Ovary (tissue), 9 donors: Measurements from ENCODE around the gene CNTRL. TPM values are rescaled to one million over a fixed set of nuclear protein-coding genes. Genes with fewer than 3 reads are reported as not detected.

Source experiments
- DNase-seq, 5 donors: peaks; one replicate each; pipeline ENCODE4 v3.0.0-alpha.2; 2019 to 2020
- H3K27ac ChIP-seq, 2 donors: fragments of 200-600 bp; one replicate each; pipeline versions ENCODE4 v1.5.1 to v1.8.0; 2019 to 2022
- H3K27me3 ChIP-seq: fragments of 200-600 bp; one replicate; pipeline ENCODE4 v1.8.0; 2022
- H3K36me3 ChIP-seq: fragments of 200-600 bp; sonication (generic); one replicate; pipeline ENCODE4 v1.5.1; 2019
- H3K4me1 ChIP-seq: one replicate; pipeline ENCODE4 v1.8.1; 2013; ENCODE audit warnings: mild to moderate bottlenecking, moderate library complexity; ENCODE audit not compliant: insufficient read depth
- H3K4me3 ChIP-seq: fragments of 200-600 bp; sonication (generic); one replicate; pipeline ENCODE4 v1.5.1; 2017
- H3K9me3 ChIP-seq, 2 donors: fragments of 200-600 bp in 1 of 2; sonication (generic) in 1 of 2; one replicate each; pipeline versions ENCODE4 v1.5.1 to v1.8.1; 2013 to 2019; ENCODE audit warnings: mild to moderate bottlenecking in 1 of 2, moderate library complexity in 1 of 2
- EP300 ChIP-seq: sonication (generic); formaldehyde crosslinking; IDR thresholded peaks from one replicate; pipeline ENCODE4 v1.6.1; 2017; ENCODE audit warnings: antibody characterized with exemption
- POLR2A ChIP-seq: fragments of 450-650 bp; IDR thresholded peaks from one replicate; pipeline ENCODE4 v1.6.1; 2017; ENCODE audit warnings: antibody characterized with exemption, mild to moderate bottlenecking, moderate library complexity
- WGBS, 3 donors: extraction: QIAGEN DNeasy Blood & Tissue Kit in 1 of 3; methylation state at CpG; one replicate each; pipeline versions ENCODE4 v1.1.5 to v1.1.7; 2013 to 2017; 5-methylcytosine and 5-hydroxymethylcytosine counted together
- intact Hi-C, 4 donors: fragments of 100-400 bp; cut with DNase I; formaldehyde crosslinking; loops; one replicate each; pipeline versions ENCODE4 v1.11.0 to v1.15.1; 2022 to 2023
- polyA plus RNA-seq, 2 donors: library from polyadenylated mRNA; stranded (reverse); fragments of 200-250 nt in 1 of 2; fragments of 350-450 nt in 1 of 2; fragmentation: Illumina TruSeq in 1 of 2; extraction: RNeasy Lipid Tissue Mini Kit (QIAGEN cat#74804) in 1 of 2; gene quantifications; one replicate each; pipeline ENCODE4 v1.2.3, GENCODE V29; 2013 to 2014
- total RNA-seq, 7 donors: library from RNA; depleted of rRNA in 2 of 7; stranded (reverse); fragments of >200 nt in 2 of 7; fragmentation: NEBNext Ultra II Directional in 3 of 7; extraction: Animal tissue kit (Norgen Biotek cat#: 25700) in 3 of 7; gene quantifications; one replicate each; pipeline versions ENCODE4 v1.1.0 to v1.2.4, GENCODE V29; 2016 to 2023
- TF ChIP-seq, protein P1 (sequence below), 3 donors: fragments of 450-650 bp in 2 of 3; fragments of 200-600 bp in 1 of 3; IDR thresholded peaks; one replicate each; pipeline versions ENCODE4 v1.5.1 to v1.8.0; 2016 to 2022; ENCODE audit warnings: antibody characterized with exemption in 3 of 3, mild to moderate bottlenecking in 1 of 3
- donor health status: DM: no; HTN: no; CAD: no; lungs with moderate emphysema.
- donor health status: DM: no; HTN: no; CAD: no.
- donor health status: Bipolar disorder and iron deficiency.
- donor health status: DM: yes; HTN: yes; CAD: no.
- donor health status: DM: no; HTN: no; CAD: no.
- donor health status: DM: yes; HTN: yes; CAD: no.

CNTRL gene
- total and polyA plus RNA-seq, 9 donors: 10.0 to 27.2 (median 19.0) TPM

DNA sequence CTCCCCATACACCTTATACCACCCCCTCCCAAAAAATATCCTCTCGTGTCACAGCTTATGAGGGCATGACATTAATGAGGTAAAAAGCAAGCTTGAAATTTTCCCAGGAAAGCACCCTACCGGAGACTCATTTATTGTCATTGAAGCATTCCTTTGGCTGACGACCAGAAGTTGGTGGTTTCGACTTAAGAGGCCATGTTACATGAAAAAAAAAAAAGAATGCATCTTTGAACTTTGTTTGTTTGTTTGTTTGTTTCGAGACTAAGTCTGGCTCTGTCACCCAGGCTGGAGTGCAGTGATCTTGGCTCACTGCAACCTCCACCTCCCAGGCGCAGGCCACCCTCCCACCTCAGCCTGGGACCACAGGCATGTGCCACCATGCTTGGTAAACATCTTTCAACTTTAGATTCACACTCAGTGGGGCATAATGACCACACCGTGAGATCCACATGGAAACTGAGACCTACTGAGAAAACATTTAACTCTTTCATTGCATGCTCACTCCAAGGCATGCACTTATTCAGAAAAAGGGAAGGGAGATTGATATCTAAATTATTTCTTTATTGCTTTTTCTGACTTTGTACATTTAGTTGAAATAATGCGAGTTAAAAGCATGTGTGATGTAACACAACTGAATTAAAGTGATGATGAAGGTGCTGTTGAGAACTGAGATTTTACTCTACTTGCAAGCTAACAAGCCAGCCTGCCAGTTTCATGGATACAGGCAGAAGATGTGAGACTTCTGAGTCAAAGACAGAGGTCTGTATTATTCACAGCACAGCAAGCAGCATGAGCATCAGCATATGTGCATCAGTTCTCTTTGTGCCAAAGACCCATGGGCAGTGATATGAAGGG lies 132.0 kb downstream of the CNTRL start:
- intact Hi-C loops: no loop called here
- H3K9me3 ChIP-seq: no peaks in the 10 kb centered on the region
- DNase-seq: no peak
- H3K36me3 ChIP-seq: no peaks in the 10 kb centered on the region
- H3K27me3 ChIP-seq: no peaks in the 10 kb centered on the region
- no peaks in the 10 kb centered on the region for H3K4me1 ChIP-seq
- no peak overlapping the region for H3K27ac ChIP-seq
- H3K4me3 ChIP-seq: no peak overlapping the region
- TF ChIP-seq, protein P1, sequence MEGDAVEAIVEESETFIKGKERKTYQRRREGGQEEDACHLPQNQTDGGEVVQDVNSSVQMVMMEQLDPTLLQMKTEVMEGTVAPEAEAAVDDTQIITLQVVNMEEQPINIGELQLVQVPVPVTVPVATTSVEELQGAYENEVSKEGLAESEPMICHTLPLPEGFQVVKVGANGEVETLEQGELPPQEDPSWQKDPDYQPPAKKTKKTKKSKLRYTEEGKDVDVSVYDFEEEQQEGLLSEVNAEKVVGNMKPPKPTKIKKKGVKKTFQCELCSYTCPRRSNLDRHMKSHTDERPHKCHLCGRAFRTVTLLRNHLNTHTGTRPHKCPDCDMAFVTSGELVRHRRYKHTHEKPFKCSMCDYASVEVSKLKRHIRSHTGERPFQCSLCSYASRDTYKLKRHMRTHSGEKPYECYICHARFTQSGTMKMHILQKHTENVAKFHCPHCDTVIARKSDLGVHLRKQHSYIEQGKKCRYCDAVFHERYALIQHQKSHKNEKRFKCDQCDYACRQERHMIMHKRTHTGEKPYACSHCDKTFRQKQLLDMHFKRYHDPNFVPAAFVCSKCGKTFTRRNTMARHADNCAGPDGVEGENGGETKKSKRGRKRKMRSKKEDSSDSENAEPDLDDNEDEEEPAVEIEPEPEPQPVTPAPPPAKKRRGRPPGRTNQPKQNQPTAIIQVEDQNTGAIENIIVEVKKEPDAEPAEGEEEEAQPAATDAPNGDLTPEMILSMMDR (IDR thresholded peaks at IDR 0.05): no peak
- TF ChIP-seq EP300 (no peak), POLR2A (no peak)
- 51 to 55% (median 51%) methylated on average over 8 of the region's 8 CpGs for WGBS, 3 donors

DNA sequence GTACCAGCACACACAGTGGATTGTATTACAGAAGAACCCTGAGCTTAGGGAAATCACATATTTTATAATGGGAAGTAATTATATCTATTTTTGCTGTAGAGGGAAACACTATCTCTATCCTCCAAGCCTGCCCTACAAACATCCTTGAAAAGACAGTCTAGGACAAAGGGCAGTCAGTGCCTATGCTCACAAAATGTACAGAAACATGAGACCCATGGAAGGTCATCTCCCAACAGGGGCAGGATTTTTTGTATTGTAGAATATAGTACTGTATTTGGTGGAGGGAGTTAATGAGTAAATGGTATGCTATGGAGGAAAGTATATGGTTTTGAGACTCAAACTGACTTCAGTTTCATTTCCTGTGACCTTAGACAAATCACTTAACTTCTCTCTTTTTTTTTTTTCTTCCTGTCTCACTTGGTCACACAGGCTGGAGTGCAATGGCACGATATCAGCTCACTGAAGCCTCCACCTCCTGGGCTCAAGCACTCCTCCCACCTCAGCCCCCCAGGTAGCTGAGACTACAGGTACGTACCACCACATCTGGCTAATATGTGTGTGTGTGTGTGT lies 132.7 kb downstream of the CNTRL start:
- intact Hi-C loops: no loop called here
- H3K4me3 ChIP-seq: no peak overlapping the region
- no peaks in the 10 kb centered on the region for H3K9me3 ChIP-seq
- H3K27me3 ChIP-seq: no peaks in the 10 kb centered on the region
- TF ChIP-seq, protein P1 (IDR thresholded peaks at IDR 0.05): no peak
- TF ChIP-seq EP300: no peak
- TF ChIP-seq POLR2A: no peak
- WGBS, 3 donors: 82 to 97% (median 90%) methylated on average over 2 of the region's 2 CpGs
- no peak overlapping the region for H3K27ac ChIP-seq
- no peaks in the 10 kb centered on the region for H3K4me1 ChIP-seq
- no peak for DNase-seq
- no peaks in the 10 kb centered on the region for H3K36me3 ChIP-seq

DNA sequence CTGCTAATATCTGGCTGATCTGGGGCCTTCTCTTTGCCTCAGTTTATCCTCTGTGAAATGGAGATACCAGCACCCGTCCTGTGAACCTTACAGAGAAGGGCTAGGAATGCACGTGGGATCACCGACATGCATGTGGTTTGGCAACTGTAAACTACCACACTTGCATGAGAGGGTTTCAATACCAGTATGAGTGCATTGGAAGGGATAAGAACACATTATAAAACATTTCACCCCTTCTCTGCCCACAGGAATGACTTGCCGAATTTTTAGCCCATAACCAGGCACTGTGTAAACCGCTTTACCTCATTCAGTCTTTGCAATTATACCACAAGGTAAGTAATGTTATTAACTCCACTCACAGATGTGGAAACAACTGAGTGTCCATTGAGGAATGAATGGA lies 135.8 kb downstream of the CNTRL start:
- TF ChIP-seq EP300: no peak
- TF ChIP-seq, protein P1 (IDR thresholded peaks at IDR 0.05): no peak
- no peak for TF ChIP-seq POLR2A
- intact Hi-C loops: loop anchor here (5.0 to 10.0 kb wide), 5 partner anchors 54 to 192 kb away; partner anchors contain the start of gene GSN (in 2 of the 4)

DNA sequence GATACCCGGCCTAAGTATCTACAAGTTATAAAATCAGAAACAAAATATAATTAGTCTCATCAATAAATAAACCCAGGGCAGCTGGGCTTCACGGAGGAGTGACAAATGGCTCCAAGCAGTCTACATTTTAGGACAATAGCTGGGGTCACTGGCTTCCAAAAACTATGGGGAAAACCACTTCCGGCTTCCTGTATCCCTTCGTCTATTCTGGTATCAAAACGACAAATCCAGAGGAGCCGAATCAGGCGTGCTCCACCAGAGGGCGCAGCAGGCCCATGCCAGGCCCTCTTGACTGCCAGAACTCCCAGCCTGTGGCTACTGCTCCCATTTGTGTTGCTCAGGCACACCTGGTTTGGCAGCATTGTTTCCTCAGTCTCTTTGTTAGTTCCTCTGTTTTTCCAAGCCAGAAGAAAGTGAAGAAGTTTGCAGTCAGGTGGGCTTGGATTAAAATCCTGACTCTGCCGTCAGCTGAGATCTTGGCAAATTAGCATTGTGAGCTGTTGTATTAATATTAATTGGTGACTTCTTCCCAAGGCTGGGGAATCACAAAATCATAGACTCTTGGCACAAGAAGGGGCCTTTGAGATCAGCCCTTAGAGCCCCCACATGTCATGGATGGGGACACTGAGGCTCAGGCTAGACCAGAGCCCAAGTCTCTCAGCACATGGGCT lies 138.5 kb downstream of the CNTRL start:
- no peaks in the 10 kb centered on the region for H3K27me3 ChIP-seq
- TF ChIP-seq POLR2A: no peak
- TF ChIP-seq, protein P1 (IDR thresholded peaks at IDR 0.05): peak; percentile 81 to 91 (median 89)
- no peak overlapping the region for H3K4me3 ChIP-seq
- no peak overlapping the region for H3K27ac ChIP-seq
- H3K36me3 ChIP-seq: no peaks in the 10 kb centered on the region
- H3K9me3 ChIP-seq: no peaks in the 10 kb centered on the region
- no peaks in the 10 kb centered on the region for H3K4me1 ChIP-seq
- peak; percentile 86 to 95 (median 92) for DNase-seq
- WGBS, 3 donors: 20 to 21% (median 21%) methylated on average over 9 of the region's 9 CpGs
- intact Hi-C loops: loop anchor here (2.0 to 10.0 kb wide), 6 partner anchors 52 to 189 kb away; partner anchors contain the start of gene GSN (in 3 of the 4)

More for the DNA sequence above, 135.8 kb downstream of the CNTRL start:
- Histone ChIP-seq H3K9me3 (no peaks in the 10 kb centered on the region), H3K36me3 (no peaks in the 10 kb centered on the region), H3K27ac (no peak overlapping the region), H3K4me1 (no peaks in the 10 kb centered on the region), H3K4me3 (no peak overlapping the region), H3K27me3 (no peaks in the 10 kb centered on the region)
- no peak for DNase-seq
- 88 to 90% (median 89%) methylated on average over 5 of the region's 5 CpGs for WGBS, 3 donors
